Natural killer cell (primary cell): ENCODE data around the gene FADD. TPM values are rescaled to one million over a fixed set of nuclear protein-coding genes. Genes with fewer than 3 reads are reported as not detected.

Source experiments
- ATAC-seq, 3 donors: fragments of 150-1000 bp in 2 of 3; fragments of 200-7000 bp in 1 of 3; cut with Tn5 transposase; 1 replicate in 1 of 3; 2 replicates in 2 of 3; pipeline ENCODE4 v1.10.0; 2021; ENCODE audit warnings: mild to moderate bottlenecking in 2 of 3, moderate library complexity in 2 of 3
- DNase-seq, 2 donors: peaks; one replicate each; pipeline versions ENCODE4 v3.0.0 to v3.0.0-alpha.2; 2013 to 2021; ENCODE audit warnings: mixed read lengths in 1 of 2
- H3K27ac ChIP-seq: one replicate; pipeline ENCODE4 v1.5.1; 2013; ENCODE audit warnings: mild to moderate bottlenecking, low read length
- H3K27me3 ChIP-seq: one replicate; pipeline ENCODE4 v1.6.1; 2013; ENCODE audit warnings: low read length; ENCODE audit not compliant: control insufficient read depth, insufficient read depth
- H3K36me3 ChIP-seq: one replicate; pipeline ENCODE4 v1.6.1; 2013; ENCODE audit warnings: low read length; ENCODE audit not compliant: control insufficient read depth, insufficient read depth
- H3K4me1 ChIP-seq: one replicate; pipeline ENCODE4 v1.6.1; 2013; ENCODE audit warnings: low read length; ENCODE audit not compliant: control insufficient read depth, insufficient read depth
- H3K4me3 ChIP-seq: one replicate; pipeline ENCODE4 v1.5.1; 2013; ENCODE audit warnings: low read length
- H3K9me3 ChIP-seq: one replicate; pipeline ENCODE4 v1.6.1; 2013; ENCODE audit warnings: low read length; ENCODE audit not compliant: control insufficient read depth, insufficient read depth
- H3K27ac Mint-ChIP-seq, 2 donors: one replicate each; pipeline ENCODE4 v1.8.0; 2022; ENCODE audit warnings: mild to moderate bottlenecking in 2 of 2, mixed read lengths in 2 of 2, moderate library complexity in 1 of 2
- H3K27me3 Mint-ChIP-seq, 2 donors: one replicate each; pipeline ENCODE4 v1.8.0; 2022; ENCODE audit warnings: low read depth in 2 of 2, mixed read lengths in 2 of 2
- H3K36me3 Mint-ChIP-seq: one replicate; pipeline ENCODE4 v1.8.0; 2022; ENCODE audit warnings: mixed read lengths
- H3K4me1 Mint-ChIP-seq, 2 donors: one replicate each; pipeline ENCODE4 v1.8.0; 2022; ENCODE audit warnings: mixed read lengths in 2 of 2
- H3K4me3 Mint-ChIP-seq: one replicate; pipeline ENCODE4 v1.8.0; 2022; ENCODE audit warnings: mild to moderate bottlenecking, moderate library complexity, mixed read lengths
- H3K9me3 Mint-ChIP-seq, 2 donors: one replicate each; pipeline ENCODE4 v1.8.0; 2022; ENCODE audit warnings: mixed read lengths in 2 of 2
- WGBS: methylation state at CpG from one replicate; pipeline ENCODE4 v1.1.7; 2013; ENCODE audit warnings: missing lambda C conversion rate; ENCODE audit not compliant: insufficient coverage; 5-methylcytosine and 5-hydroxymethylcytosine counted together
- intact Hi-C: fragments of 100-400 bp; cut with micrococcal nuclease; formaldehyde crosslinking; loops from one replicate; pipeline ENCODE4 v1.14.2; 2022
- total RNA-seq, 4 donors: library from RNA; stranded (reverse); fragments of 120-200 nt in 1 of 4; gene quantifications; one replicate each; pipeline versions ENCODE4 v1.2.3 to v1.2.4, GENCODE V29; 2013 to 2022
- TF ChIP-seq, protein P1 (sequence below): fragments of 200-600 bp; IDR thresholded peaks from one replicate; pipeline ENCODE4 v1.8.0; 2022; ENCODE audit warnings: antibody characterized with exemption

Gene FADD
- total RNA-seq, 3 donors from 2014 or later (not counting 1 experiment from before 2014, with no cell fraction given), result 7.8 to 9.2 (median 9.0) TPM

DNA sequence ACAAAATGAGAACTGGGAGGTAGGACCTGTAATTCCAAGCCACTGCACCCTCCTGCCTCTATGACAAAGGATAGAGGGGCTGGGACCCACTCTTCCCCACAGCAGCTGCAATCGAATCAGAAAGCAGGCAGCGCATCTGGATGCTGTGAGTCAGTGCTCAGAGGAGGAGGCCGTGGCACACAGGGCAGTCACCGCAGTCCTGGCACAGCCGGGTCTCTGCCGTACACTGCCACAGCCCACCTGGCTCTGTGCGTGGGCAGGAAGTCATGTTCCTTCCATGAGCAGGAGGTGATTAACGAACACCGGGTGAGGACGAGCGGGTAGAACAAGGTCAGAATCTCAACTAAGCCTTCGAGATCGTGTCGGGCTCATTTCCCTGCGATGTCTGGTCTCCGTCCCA, 37.2 kb downstream of the FADD start:
- H3K4me1 Mint-ChIP-seq, result no peaks in the 10 kb centered on the region
- TF ChIP-seq, protein P1, sequence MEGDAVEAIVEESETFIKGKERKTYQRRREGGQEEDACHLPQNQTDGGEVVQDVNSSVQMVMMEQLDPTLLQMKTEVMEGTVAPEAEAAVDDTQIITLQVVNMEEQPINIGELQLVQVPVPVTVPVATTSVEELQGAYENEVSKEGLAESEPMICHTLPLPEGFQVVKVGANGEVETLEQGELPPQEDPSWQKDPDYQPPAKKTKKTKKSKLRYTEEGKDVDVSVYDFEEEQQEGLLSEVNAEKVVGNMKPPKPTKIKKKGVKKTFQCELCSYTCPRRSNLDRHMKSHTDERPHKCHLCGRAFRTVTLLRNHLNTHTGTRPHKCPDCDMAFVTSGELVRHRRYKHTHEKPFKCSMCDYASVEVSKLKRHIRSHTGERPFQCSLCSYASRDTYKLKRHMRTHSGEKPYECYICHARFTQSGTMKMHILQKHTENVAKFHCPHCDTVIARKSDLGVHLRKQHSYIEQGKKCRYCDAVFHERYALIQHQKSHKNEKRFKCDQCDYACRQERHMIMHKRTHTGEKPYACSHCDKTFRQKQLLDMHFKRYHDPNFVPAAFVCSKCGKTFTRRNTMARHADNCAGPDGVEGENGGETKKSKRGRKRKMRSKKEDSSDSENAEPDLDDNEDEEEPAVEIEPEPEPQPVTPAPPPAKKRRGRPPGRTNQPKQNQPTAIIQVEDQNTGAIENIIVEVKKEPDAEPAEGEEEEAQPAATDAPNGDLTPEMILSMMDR, result no peak
- no peak overlapping the region for H3K27ac Mint-ChIP-seq
- H3K27me3 Mint-ChIP-seq, result peaks cover 24 to 27% of the 10 kb centered on the region in 2 donors
- Histone ChIP-seq H3K36me3 (no peaks in the 10 kb centered on the region), H3K27me3 (no peaks in the 10 kb centered on the region), H3K27ac (no peak overlapping the region), H3K4me1 (no peaks in the 10 kb centered on the region), H3K4me3 (no peak overlapping the region), H3K9me3 (no peaks in the 10 kb centered on the region)
- DNase-seq, result no peak
- no peaks in the 10 kb centered on the region for H3K36me3 Mint-ChIP-seq
- no peaks in the 10 kb centered on the region for H3K9me3 Mint-ChIP-seq
- ATAC-seq, result no peak
- WGBS, result 77% methylated on average over 16 of the region's 16 CpGs
- no peak overlapping the region for H3K4me3 Mint-ChIP-seq
- intact Hi-C loops, result no loop called here

DNA sequence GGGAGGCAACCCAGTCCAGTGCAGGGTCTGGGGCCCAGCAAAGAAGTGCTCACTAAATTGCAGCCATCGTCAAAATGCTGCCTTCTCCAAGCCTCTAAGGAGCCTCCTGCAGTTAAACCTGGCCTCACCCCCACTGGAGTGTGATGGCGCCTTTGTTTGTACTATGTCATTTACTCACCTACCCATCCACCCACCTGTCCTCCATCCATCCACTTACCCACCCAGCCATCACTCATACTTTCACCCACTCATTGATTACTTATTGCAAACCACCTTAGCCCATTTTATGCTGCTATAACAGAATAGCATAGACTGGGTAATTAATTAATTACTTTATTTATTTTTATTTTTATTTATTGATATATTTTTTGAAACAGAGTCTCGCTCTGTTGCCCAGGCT, 38.6 kb downstream of the FADD start:
- no peak for ATAC-seq
- H3K36me3 ChIP-seq, result no peaks in the 10 kb centered on the region
- H3K27me3 Mint-ChIP-seq, result peaks cover 24 to 37% of the 10 kb centered on the region in 2 donors
- H3K4me1 ChIP-seq, result no peaks in the 10 kb centered on the region
- H3K4me3 Mint-ChIP-seq, result no peak overlapping the region
- intact Hi-C loops, result no loop called here
- no peak overlapping the region for H3K4me3 ChIP-seq
- no peaks in the 10 kb centered on the region for H3K9me3 Mint-ChIP-seq
- DNase-seq, result no peak
- no peaks in the 10 kb centered on the region for H3K9me3 ChIP-seq
- H3K27ac ChIP-seq, result no peak overlapping the region
- WGBS, result 74% methylated on average over 3 of the region's 3 CpGs
- no peaks in the 10 kb centered on the region for H3K27me3 ChIP-seq
- H3K36me3 Mint-ChIP-seq, result no peaks in the 10 kb centered on the region
- no peaks in the 10 kb centered on the region for H3K4me1 Mint-ChIP-seq
- no peak overlapping the region for H3K27ac Mint-ChIP-seq
- TF ChIP-seq, protein P1, result no peak

DNA sequence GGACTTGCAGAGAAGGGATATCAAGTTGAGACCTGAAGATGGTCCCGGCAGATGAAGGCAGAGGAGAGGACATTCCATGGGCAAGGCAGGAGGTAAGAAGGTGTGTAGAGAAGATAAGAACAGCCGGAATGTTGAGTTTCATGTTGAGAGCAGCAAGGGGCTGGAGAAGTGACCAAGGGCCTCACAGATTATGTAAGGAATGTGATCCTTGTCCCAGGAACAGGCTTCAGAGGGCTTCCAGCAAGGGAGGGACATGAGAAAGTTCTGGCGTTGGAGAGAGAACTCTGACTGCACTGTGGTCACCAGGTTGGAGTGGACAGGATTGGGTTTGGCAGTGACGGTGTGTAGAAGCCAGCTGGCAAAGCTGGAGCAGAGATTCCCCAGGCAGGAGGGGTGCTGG, 39.8 kb downstream of the FADD start:
- H3K27ac Mint-ChIP-seq, result no peak overlapping the region

More for the DNA sequence above, 39.8 kb downstream of the FADD start:
- TF ChIP-seq, protein P1, result no peak
- Histone ChIP-seq H3K4me3 (no peak overlapping the region), H3K27ac (no peak overlapping the region), H3K27me3 (no peaks in the 10 kb centered on the region), H3K36me3 (no peaks in the 10 kb centered on the region), H3K4me1 (no peaks in the 10 kb centered on the region), H3K9me3 (no peaks in the 10 kb centered on the region)
- intact Hi-C loops, result no loop called here
- peaks cover 27 to 43% of the 10 kb centered on the region in 2 donors for H3K27me3 Mint-ChIP-seq
- no peaks in the 10 kb centered on the region for H3K36me3 Mint-ChIP-seq
- ATAC-seq, result no peak
- H3K4me1 Mint-ChIP-seq, result peaks cover 0 to 4% of the 10 kb centered on the region in 2 donors
- WGBS, result 89% methylated on average over 4 of the region's 4 CpGs
- no peaks in the 10 kb centered on the region for H3K9me3 Mint-ChIP-seq
- DNase-seq, result no peak
- no peak overlapping the region for H3K4me3 Mint-ChIP-seq
